ENCODE data around the gene ARHGAP6. TPM values are rescaled to one million over a fixed set of nuclear protein-coding genes. Genes with fewer than 3 reads are reported as not detected.
"Not testable (repeated sequence)": the region's sequence is repeated elsewhere in the genome, so short reads cannot be mapped to it uniquely, and the experiment has no call there.

The ARHGAP6 gene
- total RNA-seq, 1 donor from 2014 or later: 2.7 TPM

- intact Hi-C loops (cut with DNase I): no loop called here
- ATAC-seq (ENCODE audit: poor library complexity): no peak
- no peak for DNase-seq
Observed at GRCh38 chrX:11259437-11259836, 406.3 kb downstream of the ARHGAP6 start.

- no peak for ATAC-seq (ENCODE audit: poor library complexity)
- intact Hi-C loops (cut with DNase I): no loop called here
- DNase-seq: no peak
Observed at GRCh38 chrX:11257711-11258110, 408.0 kb downstream of the ARHGAP6 start.

- DNase-seq: no peak
- no peak for ATAC-seq (ENCODE audit: poor library complexity)
- intact Hi-C loops (cut with DNase I): no loop called here
Observed at GRCh38 chrX:11257290-11257689, 408.4 kb downstream of the ARHGAP6 start.

GRCh38 chrX:11254417-11255109, 411.2 kb downstream of the ARHGAP6 start:
- intact Hi-C loops (cut with DNase I): no loop called here
- DNase-seq (no peak), ATAC-seq (ENCODE audit: poor library complexity) (no peak)

- ATAC-seq (ENCODE audit: poor library complexity): peak; percentile 71
Observed at GRCh38 chrX:11244636-11245035, 421.1 kb downstream of the ARHGAP6 start.

GRCh38 chrX:11242704-11243103, 423.0 kb downstream of the ARHGAP6 start:
- DNase-seq: no peak
- intact Hi-C loops (cut with DNase I): no loop called here
- no peak for ATAC-seq (ENCODE audit: poor library complexity)

More at GRCh38 chrX:11244636-11245035, 421.1 kb downstream of the ARHGAP6 start:
- intact Hi-C loops (cut with DNase I): no loop called here
- no peak for DNase-seq

- intact Hi-C loops (cut with DNase I): no loop called here
- ATAC-seq (ENCODE audit: poor library complexity) (peak; percentile 59), DNase-seq (no peak)
Observed at GRCh38 chrX:11241720-11242119, 424.0 kb downstream of the ARHGAP6 start.

GRCh38 chrX:11239230-11239629, 426.5 kb downstream of the ARHGAP6 start:
- no peak for ATAC-seq (ENCODE audit: poor library complexity)
- intact Hi-C loops (cut with DNase I): no loop called here

GRCh38 chrX:11235377-11235776, 430.3 kb downstream of the ARHGAP6 start:
- DNase-seq; intact Hi-C loops (cut with DNase I); ATAC-seq (ENCODE audit: poor library complexity): not testable (repeated sequence)

More at GRCh38 chrX:11239230-11239629, 426.5 kb downstream of the ARHGAP6 start:
- no peak for DNase-seq

- ATAC-seq (ENCODE audit: poor library complexity) (no peak), DNase-seq (no peak)
- intact Hi-C loops (cut with DNase I): no loop called here
Observed at GRCh38 chrX:11215191-11215921, 450.4 kb downstream of the ARHGAP6 start.

- intact Hi-C loops (cut with DNase I): no loop called here
- DNase-seq: no peak
- ATAC-seq (ENCODE audit: poor library complexity): no peak
Observed at GRCh38 chrX:11214346-11215190, 451.2 kb downstream of the ARHGAP6 start.

GRCh38 chrX:11212741-11213140, 453.0 kb downstream of the ARHGAP6 start:
- no peak for DNase-seq
- ATAC-seq (ENCODE audit: poor library complexity): no peak
- intact Hi-C loops (cut with DNase I): no loop called here

GRCh38 chrX:11210415-11210801, 455.3 kb downstream of the ARHGAP6 start:
- no peak for ATAC-seq (ENCODE audit: poor library complexity)
- intact Hi-C loops (cut with DNase I): no loop called here
- DNase-seq: no peak

GRCh38 chrX:11209798-11210414, 455.8 kb downstream of the ARHGAP6 start:
- intact Hi-C loops (cut with DNase I): no loop called here
- ATAC-seq (ENCODE audit: poor library complexity): no peak
- DNase-seq: no peak

- intact Hi-C loops (cut with DNase I): no loop called here
- ATAC-seq (ENCODE audit: poor library complexity) (no peak), DNase-seq (no peak)
Observed at GRCh38 chrX:11206716-11207115, 459.0 kb downstream of the ARHGAP6 start.

- no peak for DNase-seq
- intact Hi-C loops (cut with DNase I): no loop called here
- no peak for ATAC-seq (ENCODE audit: poor library complexity)
Observed at GRCh38 chrX:11205796-11206195, 459.9 kb downstream of the ARHGAP6 start.

GRCh38 chrX:11197671-11198070, 468.0 kb downstream of the ARHGAP6 start:
- ATAC-seq (ENCODE audit: poor library complexity): no peak
- intact Hi-C loops (cut with DNase I): no loop called here
- no peak for DNase-seq

GRCh38 chrX:11196476-11196875, 469.2 kb downstream of the ARHGAP6 start:
- no peak for ATAC-seq (ENCODE audit: poor library complexity)
- intact Hi-C loops (cut with DNase I): no loop called here
- DNase-seq: no peak

- ATAC-seq (ENCODE audit: poor library complexity) (no peak), DNase-seq (no peak)
Observed at GRCh38 chrX:11193035-11193469, 472.7 kb downstream of the ARHGAP6 start.

More at GRCh38 chrX:11193035-11193469, 472.7 kb downstream of the ARHGAP6 start:
- intact Hi-C loops (cut with DNase I): no loop called here
